SH-SY5Y (cell line): ENCODE measurements around the gene NPR2.

Experiments
- GATA2 ChIP-seq: IDR thresholded peaks from 2 replicates; pipeline ENCODE4 v1.6.1; 2011; ENCODE audit warnings: mild to moderate bottlenecking, low read depth, low read length
- GATA3 ChIP-seq: IDR thresholded peaks from 2 replicates; pipeline ENCODE4 v1.6.1; 2011; ENCODE audit warnings: low read depth, mild to moderate bottlenecking, low read length, moderate library complexity

- TF ChIP-seq GATA3 (no peak), GATA2 (no peak)
Measured at GRCh38 chr9:35847792-35848572, 56.6 kb downstream of the NPR2 start.
